GM12878 (cell line): ENCODE results near the gene CDK5R2. TPM values are rescaled to one million over a fixed set of nuclear protein-coding genes. Genes with fewer than 3 reads are reported as not detected.
A peak's percentile ranks its signal among the peaks of the same experiment; 100 is the strongest.

Experiments used
- ATAC-seq: fragments of 200-7000 bp; cut with Tn5 transposase; 3 replicates; pipeline ENCODE4 v1.9.1; 2020; ENCODE audit warnings: mild to moderate bottlenecking, moderate library complexity
- BruUV-seq: library from RNA; stranded (reverse); fragments of 400-500 nt; replicated peaks from 2 replicates; lab custom pipeline; 2021; lab: Mats Ljungman, UMichigan
- CTCF ChIA-PET: fragments of 300-600 bp; sonication (Branson Sonifier 250); formaldehyde crosslinking; extraction: SDS; loops from one replicate; lab custom pipeline; 2021; ENCODE audit warnings: inconsistent platforms; lab: Yijun Ruan, JAX
- POLR2A ChIA-PET: fragments of 350-600 bp; formaldehyde crosslinking; extraction: SDS; loops from one replicate; lab custom pipeline; 2021; ENCODE audit warnings: inconsistent platforms; lab: Charles Lee
- RAD21 ChIA-PET: fragments of 300-600 bp; sonication (Branson Sonifier 250); formaldehyde crosslinking; loops from one replicate; lab custom pipeline; 2023; ENCODE audit warnings: antibody characterized with exemption; ENCODE audit not compliant: unreplicated experiment; lab: Charles Lee
- SMC1A ChIA-PET: fragments of 300-600 bp; sonication (Branson Sonifier 250); formaldehyde crosslinking; loops from one replicate; lab custom pipeline; 2023; ENCODE audit not compliant: unreplicated experiment, uncharacterized antibody; lab: Charles Lee
- DNase-seq: peaks from one replicate; pipeline ENCODE4 v3.0.0-alpha.2; 2011; ENCODE audit warnings: low read depth, low spot score
- FAIRE-seq: peaks from 3 replicates; lab custom pipeline; 2011; peaks lifted over from hg19 to GRCh38; lab: Jason Lieb, UNC
- H2AFZ ChIP-seq: 2 replicates; pipeline ENCODE4 v1.6.0; 2011; ENCODE audit warnings: low read depth, low read length, control low read depth; ENCODE audit not compliant: control insufficient read depth
- H3K27ac ChIP-seq: 2 replicates; pipeline ENCODE4 v1.5.1; 2011; ENCODE audit warnings: control low read depth; ENCODE audit not compliant: control insufficient read depth, insufficient read depth
- H3K27me3 ChIP-seq, 2 experiments: replicated peaks in 1 of 2; 2 replicates each; pipeline versions ENCODE4 v1.6.0 to v1.6.1; 2011; ENCODE audit warnings: low read length in 1 of 2; ENCODE audit not compliant: control insufficient read depth in 2 of 2, insufficient read depth in 2 of 2
- H3K36me3 ChIP-seq, 2 experiments: 2 replicates each; pipeline ENCODE4 v1.5.1; 2011; ENCODE audit warnings: low read length in 1 of 2; ENCODE audit not compliant: control insufficient read depth in 2 of 2, insufficient read depth in 2 of 2
- H3K4me1 ChIP-seq: 2 replicates; pipeline ENCODE4 v1.6.1; 2011; ENCODE audit warnings: mild to moderate bottlenecking, low read length, moderate library complexity, mixed read lengths; ENCODE audit not compliant: control insufficient read depth, insufficient read depth
- H3K4me2 ChIP-seq: 2 replicates; pipeline ENCODE4 v1.6.0; 2011; ENCODE audit warnings: control low read depth; ENCODE audit not compliant: control insufficient read depth, insufficient read depth
- H3K4me3 ChIP-seq: fragments of 200-600 bp; sonication (generic); 2 replicates; pipeline ENCODE4 v1.5.1; 2016
- H3K79me2 ChIP-seq: 2 replicates; pipeline ENCODE4 v1.6.0; 2011; ENCODE audit warnings: low read length; ENCODE audit not compliant: control insufficient read depth, insufficient read depth
- H3K9ac ChIP-seq: 2 replicates; pipeline ENCODE4 v1.8.0; 2011; ENCODE audit warnings: low read length, control low read depth, mixed read lengths; ENCODE audit not compliant: control insufficient read depth, insufficient read depth
- H3K9me3 ChIP-seq: replicated peaks from 3 replicates; pipeline ENCODE4 v1.5.1; 2011; ENCODE audit warnings: mild to moderate bottlenecking, low read length; ENCODE audit not compliant: control insufficient read depth, insufficient read depth
- H4K20me1 ChIP-seq: 2 replicates; pipeline ENCODE4 v1.6.0; 2011; ENCODE audit not compliant: control insufficient read depth, insufficient read depth
- EZH2 ChIP-seq: IDR thresholded peaks from 2 replicates; pipeline ENCODE4 v1.6.1; 2012; ENCODE audit warnings: low read depth, mild to moderate bottlenecking, control low read depth, inconsistent platforms, low read length, borderline replicate concordance; ENCODE audit not compliant: control insufficient read depth
- MTA3 ChIP-seq: IDR thresholded peaks from 2 replicates; pipeline ENCODE4 v1.6.1; 2012; ENCODE audit warnings: low read length, inconsistent platforms, borderline replicate concordance
- ZNF384 ChIP-seq: IDR thresholded peaks from 2 replicates; pipeline ENCODE4 v1.6.1; 2012; ENCODE audit warnings: low read depth, mild to moderate bottlenecking, low read length, improper control_type of control experiment, borderline replicate concordance
- ZNF622 ChIP-seq: fragments of 450-650 bp; IDR thresholded peaks from 2 replicates; pipeline ENCODE4 v1.6.1; 2017; ENCODE audit warnings: mild to moderate bottlenecking, inconsistent platforms
- WGBS: methylation state at CpG from one replicate; pipeline ENCODE4 v1.1.6; 2016; ENCODE audit warnings: low lambda C conversion rate; ENCODE audit not compliant: insufficient replicate concordance, insufficient coverage; ENCODE audit errors: missing lambda C conversion rate; 5-methylcytosine and 5-hydroxymethylcytosine counted together
- in situ Hi-C: fragments of 300-500 bp; cut with MboI; formaldehyde crosslinking; loops from 9 replicates; pipeline ENCODE4 v1.14.3; 2018; ENCODE audit warnings: mixed read lengths
- intact Hi-C: fragments of 100-400 bp; cut with micrococcal nuclease; formaldehyde crosslinking; loops from one replicate; pipeline ENCODE4 v1.14.2; 2022; ENCODE audit not compliant: unreplicated experiment
- polyA plus RNA-seq, 11 experiments: library from polyadenylated mRNA; depleted of rRNA in 4 of 11; unstranded in 6 of 11; stranded (reverse) in 5 of 11; fragments of >200 nt; fragmentation: Nextera tagmentation in 4 of 11; fragmentation: Illumina TruSeq in 1 of 11; extraction: Ambion mirVana in 4 of 11; extraction: Trizol in 1 of 11; gene quantifications; 1 replicate in 1 of 11; 2 replicates in 10 of 11; pipeline versions ENCODE4 v1.2.1 to v1.2.3, GENCODE V29; 2011 to 2016; ENCODE audit warnings: inconsistent platforms in 2 of 11, missing spikeins in 2 of 11, low read depth in 1 of 11
- total RNA-seq, 4 experiments: library from RNA; depleted of rRNA in 3 of 4; stranded (reverse); fragments of >200 nt in 3 of 4; fragmentation: Illumina TruSeq in 1 of 4; extraction: Trizol in 1 of 4; gene quantifications; 2 replicates each; pipeline versions ENCODE4 v1.2.1 to v1.2.3, GENCODE V29; 2013 to 2021
- TF ChIP-seq, protein P1 (sequence below): fragments of 150-350 bp; IDR thresholded peaks from 2 replicates; pipeline ENCODE4 v1.6.1; 2014; ENCODE audit warnings: mild to moderate bottlenecking, low read depth, low read length

CDK5R2 gene
- total and polyA plus RNA-seq, 10 of the 15 experiments (the other 5 are each of a cell fraction or from before 2014, with no cell fraction given): not detected

DNA sequence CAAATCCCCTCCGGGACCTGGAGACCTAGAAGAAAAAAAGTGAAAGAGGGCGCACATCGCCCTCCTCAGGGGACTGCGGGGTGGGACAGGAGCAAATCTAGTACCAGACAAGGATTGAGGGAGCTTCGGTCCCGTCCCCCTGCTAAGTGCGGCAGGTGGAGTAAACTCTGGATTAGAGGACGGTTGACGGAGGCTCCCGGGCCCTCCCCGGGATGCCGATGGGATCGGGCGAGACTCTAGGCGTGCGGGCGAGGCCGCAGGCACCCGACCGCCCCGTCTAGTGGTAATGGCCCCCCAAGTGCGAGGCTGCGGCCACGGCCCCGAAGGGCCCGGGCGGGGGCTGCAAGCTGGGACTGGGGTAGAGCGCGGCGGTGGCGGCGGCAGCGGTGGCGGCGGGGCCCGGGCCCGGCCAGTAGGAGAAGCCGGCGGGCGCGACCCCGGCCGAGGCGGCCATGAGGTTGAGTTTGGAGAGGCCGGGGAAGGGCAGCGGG is 22.0 kb downstream of the CDK5R2 start:
- ChIA-PET POLR2A (no interaction called here), RAD21 (no interaction called here), SMC1A (interaction anchor here (0.9 to 1.0 kb wide), 2 partner anchors 78 to 129 kb away, joined by 3 to 4 read pairs; no protein-coding TSS in a partner anchor), CTCF (interaction anchor here (1.9 to 3.6 kb wide), 2 partner anchors 17 to 104 kb away, joined by 9 to 53 read pairs; no protein-coding TSS in a partner anchor)
- no peak for ATAC-seq
- BruUV-seq: no TSS peak
- no peak overlapping the region for H3K4me3 ChIP-seq
- no peak for DNase-seq
- peak overlapping the region; percentile 25; the same call in 1 of the 2 replicates for H3K4me2 ChIP-seq
- H3K36me3 ChIP-seq: no peaks in the 10 kb centered on the region
- no peaks in the 10 kb centered on the region for H3K9me3 ChIP-seq
- no peak overlapping the region for H3K9ac ChIP-seq
- TF ChIP-seq EZH2 (peak; percentile 89; the same call in 1 of the 2 replicates), ZNF384 (no peak), MTA3 (no peak), ZNF622 (no peak)
- TF ChIP-seq, protein P1, sequence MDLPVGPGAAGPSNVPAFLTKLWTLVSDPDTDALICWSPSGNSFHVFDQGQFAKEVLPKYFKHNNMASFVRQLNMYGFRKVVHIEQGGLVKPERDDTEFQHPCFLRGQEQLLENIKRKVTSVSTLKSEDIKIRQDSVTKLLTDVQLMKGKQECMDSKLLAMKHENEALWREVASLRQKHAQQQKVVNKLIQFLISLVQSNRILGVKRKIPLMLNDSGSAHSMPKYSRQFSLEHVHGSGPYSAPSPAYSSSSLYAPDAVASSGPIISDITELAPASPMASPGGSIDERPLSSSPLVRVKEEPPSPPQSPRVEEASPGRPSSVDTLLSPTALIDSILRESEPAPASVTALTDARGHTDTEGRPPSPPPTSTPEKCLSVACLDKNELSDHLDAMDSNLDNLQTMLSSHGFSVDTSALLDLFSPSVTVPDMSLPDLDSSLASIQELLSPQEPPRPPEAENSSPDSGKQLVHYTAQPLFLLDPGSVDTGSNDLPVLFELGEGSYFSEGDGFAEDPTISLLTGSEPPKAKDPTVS: no peak
- in situ Hi-C loops: no loop called here
- H3K4me1 ChIP-seq: no peaks in the 10 kb centered on the region; the same call in 1 of the 2 replicates
- intact Hi-C loops: loop anchor here (2.0 to 5.0 kb wide), 2 partner anchors 105 to 129 kb away; no protein-coding TSS in a partner anchor
- H3K27ac ChIP-seq: no peak overlapping the region
- WGBS: 8% methylated on average over 26 of the region's 46 CpGs
- H4K20me1 ChIP-seq: no peaks in the 10 kb centered on the region; the same call in 1 of the 2 replicates
- no peak overlapping the region for H2AFZ ChIP-seq
- H3K27me3 ChIP-seq: peaks cover 26 to 33% of the 10 kb centered on the region in 2 experiments
- no peak for FAIRE-seq
- H3K79me2 ChIP-seq: no peaks in the 10 kb centered on the region
